Medulla oblongata (tissue), 1 donor: ENCODE measurements around the gene DOCK10.
"Not testable (repeated sequence)": the region's sequence is repeated elsewhere in the genome, so short reads cannot be mapped to it uniquely, and the experiment has no call there.

Experiments used
- DNase-seq: peaks from one replicate; pipeline ENCODE4 v3.0.0-alpha.2; 2015; ENCODE audit errors: extremely low spot score

The DOCK10 gene

DNA sequence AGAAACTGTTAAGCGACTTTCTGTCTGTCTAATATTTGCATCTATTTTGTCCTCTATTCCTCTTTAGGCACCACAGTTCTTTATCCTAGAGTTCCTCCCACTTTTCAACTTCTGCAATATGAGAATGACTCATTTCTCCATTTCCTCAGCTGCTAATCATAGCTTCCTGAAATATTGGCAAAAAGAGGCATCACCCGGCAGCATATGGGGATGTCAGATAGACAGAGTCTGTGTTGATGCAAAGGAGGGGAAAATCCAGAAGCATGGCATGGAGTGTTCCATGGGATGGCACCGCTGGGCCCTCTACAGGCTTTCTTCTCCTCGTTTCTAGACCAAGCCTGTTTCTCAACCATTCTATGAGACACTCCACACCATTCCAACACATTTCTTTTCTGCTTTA lies 93.4 kb downstream of the DOCK10 start:
- DNase-seq = peak; percentile 59

GRCh38 chr2:224948005-224948404 lies 94.3 kb downstream of the DOCK10 start:
- no peak for DNase-seq

DNA sequence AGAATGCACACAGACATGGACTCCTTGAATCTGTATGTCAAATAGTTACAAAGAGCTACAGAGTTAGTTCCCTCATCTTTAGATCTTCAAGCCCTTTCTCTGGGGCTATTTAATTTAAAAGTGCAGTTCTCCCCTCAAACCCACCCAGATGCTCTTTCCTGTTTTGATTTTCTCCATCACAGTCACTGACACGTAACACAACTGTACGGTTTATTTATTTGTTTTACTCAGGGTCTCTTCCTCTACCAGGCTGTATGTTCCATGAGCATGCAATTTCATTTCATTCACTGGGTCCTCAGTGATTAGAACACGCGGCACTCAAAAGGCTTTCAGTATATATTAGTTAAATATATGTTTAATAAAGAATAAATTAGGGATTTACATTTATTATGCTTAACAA lies 94.7 kb downstream of the DOCK10 start:
- DNase-seq = no peak

DNA sequence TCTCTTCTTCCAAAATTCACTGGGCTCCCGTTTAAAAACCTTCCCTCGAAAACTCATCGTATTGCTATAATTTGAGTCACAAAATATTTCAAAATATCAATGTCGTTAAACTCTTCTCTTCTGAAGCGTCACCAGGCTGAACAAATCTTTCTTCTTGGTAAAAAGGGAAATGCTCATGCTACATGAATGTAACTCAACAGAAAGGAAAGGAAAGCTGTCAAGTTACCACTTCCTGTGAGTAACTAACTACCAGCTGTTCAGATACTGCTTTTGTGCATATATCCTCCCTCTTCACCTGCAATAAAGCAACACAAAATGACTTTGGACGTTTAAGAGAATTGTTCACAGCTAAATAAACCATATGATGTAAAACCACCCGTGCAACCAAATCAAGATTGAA lies 95.4 kb downstream of the DOCK10 start:
- DNase-seq = no peak

GRCh38 chr2:224944707-224945547 lies 97.3 kb downstream of the DOCK10 start:
- peak; percentile 70 for DNase-seq

GRCh38 chr2:224943601-224944041 lies 98.6 kb downstream of the DOCK10 start:
- DNase-seq = not testable (repeated sequence)

DNA sequence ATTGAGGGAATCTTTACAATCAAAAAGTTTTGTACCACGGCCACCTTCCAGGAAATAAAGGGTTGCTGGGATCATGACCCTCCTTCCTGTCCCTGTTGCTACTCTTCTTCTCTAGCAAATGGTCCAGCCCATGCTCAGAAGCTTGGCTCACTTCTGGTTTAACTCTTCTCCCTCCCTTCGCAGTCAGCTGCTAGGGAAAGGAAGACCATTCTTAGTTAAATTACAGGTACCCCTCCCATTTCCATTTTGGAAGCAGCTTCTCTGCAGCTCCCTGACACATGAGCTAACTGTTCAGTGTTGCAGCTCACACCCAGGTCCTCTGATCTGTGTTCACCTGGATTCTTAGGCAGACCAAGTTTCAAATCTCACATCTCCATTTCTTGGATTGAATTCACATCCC lies 100.3 kb downstream of the DOCK10 start:
- no peak for DNase-seq

GRCh38 chr2:224940618-224941017 lies 101.7 kb downstream of the DOCK10 start:
- no peak for DNase-seq

- DNase-seq = no peak
Observed at GRCh38 chr2:224938651-224939182, 103.6 kb downstream of the DOCK10 start.

- DNase-seq = peak; percentile 62
Observed at GRCh38 chr2:224937887-224938286, 104.4 kb downstream of the DOCK10 start.

GRCh38 chr2:224934526-224935188 lies 107.6 kb downstream of the DOCK10 start:
- DNase-seq = peak; percentile 52

DNA sequence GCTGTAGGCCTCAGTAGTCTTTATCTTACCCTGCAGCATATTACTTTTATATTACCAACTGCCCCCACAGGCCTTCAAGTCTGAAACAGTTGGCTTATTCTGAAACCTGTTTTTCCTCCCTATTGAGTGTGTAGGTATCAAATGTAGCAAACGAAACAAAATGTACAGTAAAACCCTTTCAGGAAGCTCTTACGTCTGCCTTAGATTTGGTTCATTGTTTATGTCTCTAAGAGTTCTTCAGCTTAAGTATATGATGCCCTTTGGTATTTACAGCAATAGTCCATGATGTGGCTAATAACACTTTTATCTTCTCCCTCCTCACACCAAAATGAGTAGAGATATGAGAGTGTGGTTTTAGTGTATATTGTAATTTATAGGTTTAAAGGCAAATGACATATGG lies 108.8 kb downstream of the DOCK10 start:
- DNase-seq = no peak

GRCh38 chr2:224932522-224932921 lies 109.7 kb downstream of the DOCK10 start:
- no peak for DNase-seq

DNA sequence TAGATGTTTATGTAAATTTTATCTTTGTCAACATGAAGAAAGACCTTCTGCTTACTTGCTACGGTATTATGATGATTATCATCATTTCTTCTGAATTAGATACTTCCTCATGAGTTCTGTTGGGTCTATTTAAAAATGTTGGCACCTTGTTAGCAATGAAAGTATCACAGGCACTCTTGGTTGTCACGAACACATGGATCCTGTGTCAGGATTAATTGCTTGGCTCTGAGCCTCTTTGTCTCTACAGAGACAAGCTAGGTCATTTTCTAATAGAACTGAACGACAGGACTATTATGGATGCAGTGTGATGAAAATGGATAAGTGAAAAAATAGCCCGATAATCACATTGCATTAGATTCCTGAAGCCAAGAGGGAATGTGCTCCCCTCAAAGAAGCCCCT lies 110.3 kb downstream of the DOCK10 start:
- no peak for DNase-seq

DNA sequence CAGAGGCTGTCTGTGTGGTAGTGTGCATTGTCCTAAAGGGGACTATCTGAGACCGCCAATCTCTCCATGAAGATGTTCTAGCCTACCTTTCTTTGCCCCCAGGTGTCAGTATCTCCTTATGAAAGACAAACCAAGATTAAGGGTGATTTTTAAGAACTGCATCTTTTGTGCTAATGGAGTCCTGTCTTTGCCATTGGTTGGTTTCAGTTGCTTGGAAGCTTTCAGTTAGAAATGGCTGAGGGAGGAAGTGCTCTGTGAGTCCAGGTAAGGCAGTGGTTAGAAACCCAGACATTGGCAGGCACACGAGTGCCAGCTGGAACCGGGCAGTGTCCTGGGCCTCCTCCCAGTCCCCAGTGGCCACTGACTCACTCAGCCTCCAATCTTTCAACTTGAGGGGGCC lies 111.3 kb downstream of the DOCK10 start:
- no peak for DNase-seq

GRCh38 chr2:224930124-224930523 lies 112.1 kb downstream of the DOCK10 start:
- no peak for DNase-seq

DNA sequence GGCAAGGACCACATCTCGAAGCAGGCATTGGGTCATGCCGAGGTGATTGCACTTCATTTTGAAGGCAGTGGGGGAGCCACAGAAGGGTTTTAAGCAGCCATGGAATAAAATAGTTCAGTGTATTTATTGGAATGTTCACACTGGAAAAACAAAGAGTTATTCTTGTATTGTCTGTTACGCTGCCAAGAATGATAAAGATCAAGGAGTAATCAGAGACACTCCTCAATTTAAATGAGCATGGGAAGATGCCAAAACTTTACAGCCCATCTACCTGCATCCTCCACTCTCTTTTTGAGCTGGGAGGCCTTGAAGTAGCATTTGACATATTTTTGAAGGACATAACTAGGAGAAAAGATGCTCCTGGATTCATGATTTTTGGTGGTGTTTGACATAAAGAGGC lies 112.8 kb downstream of the DOCK10 start:
- no peak for DNase-seq

GRCh38 chr2:224927646-224928173 lies 114.6 kb downstream of the DOCK10 start:
- DNase-seq = no peak

DNA sequence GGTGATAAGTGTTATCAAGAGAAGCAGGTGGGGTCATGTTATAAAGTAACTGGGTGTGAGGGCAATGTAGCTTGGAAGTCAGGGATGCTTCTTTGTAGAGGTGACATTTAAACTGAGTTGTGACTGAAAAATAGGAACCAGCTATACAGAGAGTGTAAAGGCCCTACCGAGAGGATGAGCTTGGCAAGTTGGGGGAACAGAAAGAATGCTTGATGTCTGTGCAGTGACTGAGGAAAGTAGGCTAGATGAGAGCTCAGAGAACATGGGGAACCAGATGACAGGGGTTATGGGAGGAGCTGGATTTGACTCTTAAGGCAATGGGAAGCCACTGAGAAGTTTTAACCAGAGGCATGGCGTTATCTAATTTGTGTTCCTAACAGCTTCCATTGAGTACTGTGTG lies 115.3 kb downstream of the DOCK10 start:
- DNase-seq = peak; percentile 39

- DNase-seq = no peak
Observed at GRCh38 chr2:224925810-224926100, 116.5 kb downstream of the DOCK10 start.

GRCh38 chr2:224925061-224925809 lies 117.0 kb downstream of the DOCK10 start:
- no peak for DNase-seq

- DNase-seq = no peak
Observed at GRCh38 chr2:224924631-224925030, 117.6 kb downstream of the DOCK10 start.
